ENCODE data around the gene LSM3. TPM values are rescaled to one million over a fixed set of nuclear protein-coding genes. Genes with fewer than 3 reads are reported as not detected.

LSM3 gene
- total RNA-seq, 1 experiment from 2014 or later: 17.4 TPM

GRCh38 chr3:14194865-14195264 is 16.2 kb downstream of the LSM3 start:
- TF ChIP-seq CBX3 (IDR thresholded peaks at IDR 0.05; ENCODE audit: low read depth) (no peak), TCF7L2 (IDR thresholded peaks at IDR 0.05; ENCODE audit: borderline replicate concordance, extremely low read depth, insufficient read depth, insufficient read length) (no peak), ZBTB33 (IDR thresholded peaks at IDR 0.05; ENCODE audit: extremely low read depth, insufficient replicate concordance, low read length) (no peak), EGR1 (IDR thresholded peaks at IDR 0.05; ENCODE audit: low read depth) (no peak), SRF (IDR thresholded peaks at IDR 0.05; ENCODE audit: low read depth) (no peak), ELF1 (IDR thresholded peaks at IDR 0.05; ENCODE audit: borderline replicate concordance, low read depth) (no peak), SP1 (IDR thresholded peaks at IDR 0.05; ENCODE audit: low read depth) (no peak), MAX (IDR thresholded peaks at IDR 0.05) (no peak), POLR2AphosphoS5 (IDR thresholded peaks at IDR 0.05; ENCODE audit: low read depth, low read length) (no peak)
- TF ChIP-seq, protein P1, sequence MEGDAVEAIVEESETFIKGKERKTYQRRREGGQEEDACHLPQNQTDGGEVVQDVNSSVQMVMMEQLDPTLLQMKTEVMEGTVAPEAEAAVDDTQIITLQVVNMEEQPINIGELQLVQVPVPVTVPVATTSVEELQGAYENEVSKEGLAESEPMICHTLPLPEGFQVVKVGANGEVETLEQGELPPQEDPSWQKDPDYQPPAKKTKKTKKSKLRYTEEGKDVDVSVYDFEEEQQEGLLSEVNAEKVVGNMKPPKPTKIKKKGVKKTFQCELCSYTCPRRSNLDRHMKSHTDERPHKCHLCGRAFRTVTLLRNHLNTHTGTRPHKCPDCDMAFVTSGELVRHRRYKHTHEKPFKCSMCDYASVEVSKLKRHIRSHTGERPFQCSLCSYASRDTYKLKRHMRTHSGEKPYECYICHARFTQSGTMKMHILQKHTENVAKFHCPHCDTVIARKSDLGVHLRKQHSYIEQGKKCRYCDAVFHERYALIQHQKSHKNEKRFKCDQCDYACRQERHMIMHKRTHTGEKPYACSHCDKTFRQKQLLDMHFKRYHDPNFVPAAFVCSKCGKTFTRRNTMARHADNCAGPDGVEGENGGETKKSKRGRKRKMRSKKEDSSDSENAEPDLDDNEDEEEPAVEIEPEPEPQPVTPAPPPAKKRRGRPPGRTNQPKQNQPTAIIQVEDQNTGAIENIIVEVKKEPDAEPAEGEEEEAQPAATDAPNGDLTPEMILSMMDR (IDR thresholded peaks at IDR 0.05 in 2 of 3, conservative IDR thresholded peaks at IDR 0.05 in 1 of 3; ENCODE audit: borderline replicate concordance in 1 of 3, insufficient read depth in 1 of 3, low read depth in 2 of 3, low read length in 2 of 3): no peak
- no peak overlapping the region for H3K4me2 ChIP-seq (ENCODE audit: low read length)
- no peak overlapping the region for H3K9ac ChIP-seq (ENCODE audit: low read length)
- H3K27me3 ChIP-seq (ENCODE audit: insufficient read depth, low read length): no peaks in the 10 kb centered on the region
- no peaks in the 10 kb centered on the region for H3K4me1 ChIP-seq (ENCODE audit: control insufficient read depth in 1 of 2, insufficient read depth in 2 of 2, low read length in 2 of 2)
- ATAC-seq: no peak
- BruUV-seq (replicated peaks): no TSS peak
- intact Hi-C loops (cut with micrococcal nuclease): no loop called here
- no peaks in the 10 kb centered on the region for H3K9me2 ChIP-seq (ENCODE audit: insufficient read depth)
- no peak for DNase-seq (ENCODE audit: low read depth, low spot score)
- ChIA-PET CTCF (interaction anchor here (0.9 kb wide), 1 partner anchor 9 kb away, joined by 3 read pairs; no protein-coding TSS in a partner anchor), POLR2A (no interaction called here), RAD21 (ENCODE audit: low non-redundant PET in 1 of 2, low total read pairs in 2 of 2, uncharacterized antibody in 2 of 2, unreplicated experiment in 2 of 2) (no interaction called here)
- no peak overlapping the region for H3K4me3 ChIP-seq (replicated peaks in 1 of 2; ENCODE audit: low read depth in 1 of 2, low read length in 2 of 2)
- peaks cover 5% of the 10 kb centered on the region in 2 experiments; a peak in 2 of 4 replicates for H3K36me3 ChIP-seq (ENCODE audit: control insufficient read depth in 1 of 2, insufficient read depth in 2 of 2, low read length in 2 of 2)
- peaks cover 52% of the 10 kb centered on the region for H3K79me2 ChIP-seq (ENCODE audit: insufficient read depth, low read length)
- no peaks in the 10 kb centered on the region for H3K9me3 ChIP-seq (ENCODE audit: control insufficient read depth in 1 of 2, insufficient read depth in 1 of 2, low read depth in 1 of 2, low read length in 2 of 2)
- no peak overlapping the region for H3K27ac ChIP-seq (ENCODE audit: low read depth, low read length)
- no peak overlapping the region for H2AFZ ChIP-seq (ENCODE audit: low read depth, low read length, poor library complexity, severe bottlenecking)
- no peaks in the 10 kb centered on the region for H4K20me1 ChIP-seq (ENCODE audit: insufficient read depth)

All from HCT116 (cell line).